ENCODE data around the gene PDPK1.
"Not testable (repeated sequence)": the region's sequence is repeated elsewhere in the genome, so short reads cannot be mapped to it uniquely, and the experiment has no call there.

Gene PDPK1

GRCh38 chr16:2611877-2612276 lies 74.1 kb downstream of the PDPK1 start:
- DNase-seq (ENCODE audit: low read depth): not testable (repeated sequence)

- not testable (repeated sequence) for DNase-seq (ENCODE audit: low read depth)
Observed at GRCh38 chr16:2613251-2613650, 75.4 kb downstream of the PDPK1 start.

GRCh38 chr16:2614761-2615191 lies 77.0 kb downstream of the PDPK1 start:
- DNase-seq (ENCODE audit: low read depth): no peak

- not testable (repeated sequence) for DNase-seq (ENCODE audit: low read depth)
Observed at GRCh38 chr16:2618964-2619363, 81.1 kb downstream of the PDPK1 start.

- not testable (repeated sequence) for DNase-seq (ENCODE audit: low read depth)
Observed at GRCh38 chr16:2619628-2620027, 81.8 kb downstream of the PDPK1 start.

- not testable (repeated sequence) for DNase-seq (ENCODE audit: low read depth)
Observed at GRCh38 chr16:2620870-2621269, 83.0 kb downstream of the PDPK1 start.

- DNase-seq (ENCODE audit: low read depth): not testable (repeated sequence)
Observed at GRCh38 chr16:2621395-2621794, 83.6 kb downstream of the PDPK1 start.

- DNase-seq (ENCODE audit: low read depth): not testable (repeated sequence)
Observed at GRCh38 chr16:2627075-2627474, 89.3 kb downstream of the PDPK1 start.

GRCh38 chr16:2631203-2631602 lies 93.4 kb downstream of the PDPK1 start:
- not testable (repeated sequence) for DNase-seq (ENCODE audit: low read depth)

GRCh38 chr16:2632291-2632690 lies 94.5 kb downstream of the PDPK1 start:
- DNase-seq (ENCODE audit: low read depth): not testable (repeated sequence)

- DNase-seq (ENCODE audit: low read depth): peak; percentile 44
Observed at GRCh38 chr16:2639071-2639721, 101.4 kb downstream of the PDPK1 start.

GRCh38 chr16:2639722-2640072 lies 101.9 kb downstream of the PDPK1 start:
- not testable (repeated sequence) for DNase-seq (ENCODE audit: low read depth)

- DNase-seq (ENCODE audit: low read depth): not testable (repeated sequence)
Observed at GRCh38 chr16:2642561-2642960, 104.7 kb downstream of the PDPK1 start.

- not testable (repeated sequence) for DNase-seq (ENCODE audit: low read depth)
Observed at GRCh38 chr16:2644754-2645453, 107.1 kb downstream of the PDPK1 start.

GRCh38 chr16:2651268-2651871 lies 113.5 kb downstream of the PDPK1 start:
- not testable (repeated sequence) for DNase-seq (ENCODE audit: low read depth)
